GM12873 (cell line): Measurements from ENCODE around the gene MPPE1.

ENCODE experiments used
- CTCF ChIP-seq: IDR thresholded peaks from 2 replicates; pipeline ENCODE4 v1.5.1; 2012; ENCODE audit warnings: low read depth, mild to moderate bottlenecking, moderate library complexity, low read length, control low read depth; ENCODE audit not compliant: insufficient read depth; ENCODE audit errors: missing control alignments

The MPPE1 gene

DNA sequence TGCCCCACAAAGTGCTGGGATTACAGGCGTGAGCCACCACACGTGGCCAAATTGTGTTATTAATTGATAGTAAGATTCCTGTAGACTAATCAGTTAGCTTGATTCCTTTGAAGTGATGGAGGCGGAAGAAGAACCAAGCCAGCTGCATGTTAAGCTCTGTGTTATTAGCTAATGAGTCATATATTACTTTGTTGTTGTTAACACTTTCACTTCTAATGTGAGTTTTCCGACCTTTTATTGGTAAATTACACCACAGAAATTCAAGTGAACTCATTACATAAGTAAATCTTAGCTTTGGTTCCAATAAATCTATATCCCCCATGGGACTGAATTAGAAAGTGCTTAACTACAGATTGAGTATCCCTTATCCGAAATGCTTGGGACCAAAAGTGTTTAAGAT, 36.6 kb downstream of the MPPE1 start:
- TF ChIP-seq CTCF = no peak

DNA sequence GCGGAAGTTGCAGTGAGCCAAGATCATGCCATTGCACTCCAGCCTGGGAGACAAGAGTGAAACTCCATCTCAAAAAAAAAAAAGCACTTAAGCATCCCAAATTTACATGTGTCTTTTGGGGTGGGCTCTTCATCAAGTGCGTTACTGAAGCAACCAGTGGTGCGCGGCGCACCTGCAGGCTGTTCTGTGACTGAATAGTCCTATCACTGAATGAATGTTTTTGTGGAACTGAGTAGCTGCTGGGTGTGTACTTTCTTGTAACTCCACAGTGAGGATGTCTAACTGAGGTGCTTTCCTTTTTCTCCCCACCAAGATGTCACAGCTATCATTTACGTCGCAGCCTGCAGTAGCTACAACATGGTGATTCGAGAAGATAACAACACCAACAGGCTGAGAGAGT, 39.9 kb downstream of the MPPE1 start:
- TF ChIP-seq CTCF = no peak

- no peak for TF ChIP-seq CTCF
Measured at GRCh38 chr18:11866764-11867163, 41.4 kb downstream of the MPPE1 start.

DNA sequence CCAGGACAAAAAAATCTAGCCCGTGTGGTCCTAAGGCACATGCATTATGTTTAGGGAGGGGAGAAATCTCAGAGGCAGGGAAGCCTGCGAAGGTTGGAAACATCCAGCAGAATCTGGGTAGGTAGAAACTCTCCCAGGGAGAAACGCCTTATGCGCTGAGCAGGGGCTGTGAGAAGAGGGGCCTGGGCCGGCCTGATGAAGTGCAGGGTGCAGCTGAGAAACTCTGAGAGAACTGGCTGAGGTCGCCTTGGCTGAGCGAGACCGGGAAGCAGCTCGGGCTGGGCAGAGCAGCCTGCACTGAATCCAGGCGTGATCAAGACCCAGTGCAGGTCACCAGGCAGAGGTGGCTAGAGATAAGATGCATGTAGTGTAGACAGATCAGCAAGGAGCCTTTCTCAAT, 41.8 kb downstream of the MPPE1 start:
- no peak for TF ChIP-seq CTCF

DNA sequence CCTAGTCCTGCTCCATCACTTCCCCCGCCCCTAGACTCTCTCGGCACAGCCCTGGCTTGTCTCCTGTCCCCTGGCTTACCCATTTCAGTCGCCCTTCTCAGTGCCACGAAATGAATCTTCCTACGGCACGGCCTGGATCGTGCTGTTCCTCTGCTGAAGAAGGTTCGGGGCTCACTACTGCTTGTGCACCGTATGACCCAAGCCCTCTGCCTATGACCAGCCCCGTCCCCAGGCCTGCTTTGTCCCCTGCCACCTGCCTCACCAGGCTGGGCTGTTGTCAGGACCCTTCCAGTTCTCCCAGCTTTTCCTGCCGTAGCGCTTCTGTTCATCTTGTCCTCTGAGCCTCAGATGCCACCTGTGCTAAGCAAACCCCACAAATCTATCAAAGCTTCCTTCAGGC, 43.0 kb downstream of the MPPE1 start:
- TF ChIP-seq CTCF = no peak

DNA sequence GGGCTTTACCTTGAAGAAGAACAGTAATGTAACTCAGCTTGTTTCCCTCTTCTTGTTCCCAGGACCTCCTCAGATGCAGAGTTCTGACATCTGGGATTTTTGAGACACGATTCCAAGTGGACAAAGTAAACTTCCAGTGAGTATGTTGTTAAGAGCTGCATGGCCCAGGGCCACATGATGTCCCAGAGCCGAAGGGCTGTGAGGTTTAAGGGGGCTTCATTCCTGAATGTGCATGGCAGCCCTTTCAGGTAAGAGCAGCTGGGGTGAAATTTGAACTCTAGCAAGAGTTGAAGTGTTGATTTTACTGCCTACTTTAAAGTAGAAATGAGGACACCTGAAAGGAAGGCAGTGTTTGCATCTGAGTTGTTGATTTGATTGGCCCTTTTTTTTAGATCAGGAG, 43.6 kb downstream of the MPPE1 start:
- no peak for TF ChIP-seq CTCF

GRCh38 chr18:11862468-11863137, 45.5 kb downstream of the MPPE1 start:
- TF ChIP-seq CTCF = no peak
